GM18867 (cell line): ENCODE measurements around the gene KCNK10.
"Not testable (repeated sequence)": the region's sequence is repeated elsewhere in the genome, so short reads cannot be mapped to it uniquely, and the experiment has no call there.

ENCODE experiments used
- ATAC-seq: cut with Tn5 transposase; IDR thresholded peaks from one replicate; pipeline ENCODE4 v1.9.1; 2021; ENCODE audit warnings: mild to moderate bottlenecking, moderate library complexity; ENCODE audit not compliant: unreplicated experiment

The KCNK10 gene

DNA sequence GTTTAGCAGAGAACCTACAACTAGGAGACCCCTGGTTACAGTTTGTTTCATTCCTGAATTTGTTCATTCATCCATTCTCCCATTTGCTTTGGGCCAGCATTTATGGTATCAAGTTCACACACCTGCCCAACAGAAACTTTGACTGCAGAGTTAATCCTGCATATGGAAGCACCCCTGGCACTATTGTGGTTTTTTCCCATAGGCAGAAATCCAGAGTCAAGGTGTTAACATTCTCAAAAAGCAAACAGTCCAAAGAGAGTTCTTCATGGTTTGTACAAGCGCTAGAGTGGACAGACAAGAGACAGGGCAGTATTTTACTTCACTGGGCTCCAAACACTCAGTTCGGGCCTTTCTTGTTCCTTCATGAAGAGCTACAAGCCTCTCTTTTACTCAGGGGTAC lies 51.9 kb downstream of the KCNK10 start:
- ATAC-seq, result no peak

DNA sequence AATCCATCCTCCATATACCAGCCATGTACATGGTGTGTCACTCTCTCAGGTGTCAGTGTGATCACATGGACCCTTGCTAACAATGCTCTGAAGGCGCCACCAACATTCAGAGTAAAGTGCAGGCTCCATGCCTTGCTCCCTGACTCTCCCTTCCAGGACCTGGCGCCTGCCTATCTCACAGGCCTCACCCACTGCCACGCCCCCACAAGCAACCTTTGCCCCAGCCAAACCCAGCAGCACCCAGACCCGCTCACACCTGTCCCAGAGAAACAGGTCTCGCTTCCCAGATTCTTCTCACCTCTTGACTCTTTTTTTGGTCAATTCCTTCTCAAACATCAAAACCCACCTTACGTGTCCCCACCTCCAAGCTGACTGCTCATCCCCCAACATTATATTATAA lies 52.3 kb downstream of the KCNK10 start:
- no peak for ATAC-seq

DNA sequence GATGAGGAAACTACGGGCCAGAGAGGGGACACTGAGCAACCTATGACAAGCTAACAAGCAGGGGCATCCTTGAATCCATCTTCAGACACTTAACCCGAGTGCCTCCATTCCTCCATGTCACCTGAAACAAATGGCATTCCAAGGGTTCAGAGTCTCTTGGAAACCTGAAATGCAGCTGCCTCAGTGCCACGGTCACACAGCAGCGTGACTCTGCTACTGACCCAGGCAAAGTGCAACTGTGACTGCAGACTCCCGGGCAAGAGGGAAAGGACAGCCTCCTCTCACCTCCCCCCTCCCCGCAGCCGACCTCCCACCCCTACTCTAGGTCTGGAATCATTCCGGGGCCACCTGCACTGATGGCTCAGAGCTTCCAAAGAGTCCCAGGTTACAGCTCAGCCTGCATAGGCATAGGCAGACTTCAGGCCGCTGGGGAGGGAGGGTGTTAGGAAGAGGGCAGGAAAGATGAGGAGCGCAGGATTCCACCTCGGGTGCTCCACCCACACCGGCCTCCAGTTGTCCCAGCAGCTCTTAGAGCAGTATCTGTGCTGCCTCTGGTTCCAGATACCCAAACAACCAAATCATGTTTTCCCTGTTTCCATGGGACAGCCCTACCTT lies 53.2 kb downstream of the KCNK10 start:
- ATAC-seq, result no peak

DNA sequence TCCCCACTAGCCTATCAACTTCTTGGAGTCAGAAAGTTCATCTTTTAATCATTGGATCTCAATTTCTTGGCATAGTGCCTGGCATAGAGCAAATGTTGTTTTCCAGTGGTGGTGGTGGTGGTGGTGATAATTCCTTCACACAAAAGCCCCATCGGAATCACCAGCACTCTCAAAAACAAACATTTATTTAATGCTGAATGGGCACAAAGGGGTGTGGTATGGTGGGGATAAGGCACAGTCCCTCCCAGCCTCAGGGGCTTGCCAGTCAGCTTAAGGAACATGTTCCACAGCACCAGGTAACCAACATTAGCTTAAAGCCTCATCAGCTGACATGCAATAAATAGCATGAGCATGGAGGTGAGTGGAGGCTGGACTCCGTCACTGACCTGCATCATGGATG lies 56.6 kb downstream of the KCNK10 start:
- no peak for ATAC-seq

DNA sequence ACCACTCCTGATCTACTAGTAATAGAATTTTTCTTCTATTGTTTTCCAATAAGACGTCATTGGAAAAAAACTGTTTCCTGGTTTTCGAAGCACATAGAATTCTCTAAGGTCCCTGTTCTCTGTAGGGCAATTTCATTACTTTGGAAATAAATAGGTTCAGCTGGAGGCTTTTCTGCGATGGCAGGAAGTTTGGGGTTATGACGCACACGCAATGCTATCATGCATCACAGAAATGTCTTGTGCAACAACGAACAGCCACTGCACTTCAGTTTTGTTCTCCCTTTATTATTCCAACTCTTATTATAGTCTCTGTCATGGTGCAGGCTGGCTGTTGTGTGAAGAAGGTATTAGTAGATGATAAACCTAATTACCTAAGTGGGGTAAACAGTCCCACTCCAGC lies 59.0 kb downstream of the KCNK10 start:
- ATAC-seq, result no peak

DNA sequence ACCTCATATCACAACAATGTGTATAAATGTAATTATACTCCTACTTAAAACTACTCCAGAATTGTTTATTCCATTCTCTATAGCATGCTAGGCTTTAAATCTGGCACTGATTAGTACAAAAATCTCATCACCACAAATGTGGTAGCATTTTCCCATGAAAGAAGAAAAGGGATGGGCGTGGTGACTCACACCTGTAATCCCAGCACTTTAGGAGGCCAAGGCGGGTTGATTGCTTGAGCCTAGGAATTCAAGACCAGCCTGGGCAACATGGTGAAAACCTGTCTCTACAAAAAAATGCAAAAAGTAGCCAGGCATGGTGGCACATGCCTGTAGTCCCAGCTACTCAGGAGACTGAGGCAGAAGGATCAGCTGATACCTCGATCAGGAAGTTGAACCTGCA lies 61.8 kb downstream of the KCNK10 start:
- not testable (repeated sequence) for ATAC-seq

DNA sequence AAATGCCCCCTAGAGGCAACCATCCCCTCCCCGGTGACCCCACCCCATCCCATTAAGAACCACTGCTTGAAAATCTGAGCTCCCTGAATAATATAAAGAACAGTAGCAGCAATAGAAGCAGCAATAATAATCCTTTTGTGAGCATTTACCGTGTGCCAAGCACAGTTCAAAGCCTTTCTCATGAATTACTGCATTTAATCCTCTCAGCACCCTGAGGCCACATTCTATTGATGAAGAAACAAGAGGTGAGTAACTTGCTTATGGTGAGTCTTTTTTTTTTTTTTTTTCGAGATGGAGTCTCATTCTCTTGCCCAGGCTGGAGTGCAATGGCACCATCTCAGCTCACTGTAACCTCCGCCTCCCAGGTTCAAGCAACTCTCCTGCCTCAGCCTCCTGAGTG lies 65.0 kb downstream of the KCNK10 start:
- no peak for ATAC-seq

DNA sequence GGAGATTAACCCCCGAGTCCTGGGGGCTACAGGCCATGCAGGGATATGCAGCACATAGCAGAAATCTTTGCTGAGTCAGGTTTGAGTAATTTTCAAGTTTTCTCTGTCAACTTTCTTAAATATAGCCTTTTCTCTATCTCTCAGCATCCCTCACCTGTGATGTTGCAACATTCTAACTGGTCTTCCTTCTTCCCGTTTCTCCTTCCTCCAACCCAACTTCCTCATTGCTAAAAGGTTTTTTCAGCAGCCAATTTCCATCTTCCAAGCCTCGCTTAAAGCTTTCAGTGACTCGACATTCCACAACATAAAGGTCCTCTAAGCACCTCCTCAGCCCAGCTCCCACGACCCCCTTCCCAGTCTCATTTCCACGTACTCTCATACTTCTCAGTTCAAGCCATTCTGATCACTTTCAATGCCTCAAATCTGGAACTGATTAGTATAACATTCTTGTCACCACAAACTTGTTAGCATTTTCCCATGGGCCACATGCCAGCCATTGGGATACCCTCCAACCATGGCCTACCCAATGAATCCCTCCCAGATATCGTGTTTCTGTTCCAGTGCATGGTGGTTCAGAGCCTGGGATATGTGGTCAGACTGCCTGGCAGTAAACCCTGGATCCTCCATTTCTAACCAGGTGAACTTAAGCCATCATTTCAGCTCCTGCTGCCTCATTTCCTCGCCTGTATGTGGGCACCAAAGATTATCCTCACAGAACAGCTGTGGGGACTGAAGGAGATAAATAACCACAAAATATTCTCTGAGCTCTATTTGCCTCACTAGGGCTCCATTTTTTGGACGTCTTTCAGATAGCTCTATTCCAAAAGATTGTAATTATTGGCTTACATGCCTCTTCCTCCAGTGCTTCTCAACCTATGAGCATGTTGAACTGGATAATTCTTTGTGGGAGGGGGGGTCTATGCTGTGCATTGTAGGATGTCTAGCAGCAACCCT lies 65.8 kb downstream of the KCNK10 start:
- no peak for ATAC-seq

DNA sequence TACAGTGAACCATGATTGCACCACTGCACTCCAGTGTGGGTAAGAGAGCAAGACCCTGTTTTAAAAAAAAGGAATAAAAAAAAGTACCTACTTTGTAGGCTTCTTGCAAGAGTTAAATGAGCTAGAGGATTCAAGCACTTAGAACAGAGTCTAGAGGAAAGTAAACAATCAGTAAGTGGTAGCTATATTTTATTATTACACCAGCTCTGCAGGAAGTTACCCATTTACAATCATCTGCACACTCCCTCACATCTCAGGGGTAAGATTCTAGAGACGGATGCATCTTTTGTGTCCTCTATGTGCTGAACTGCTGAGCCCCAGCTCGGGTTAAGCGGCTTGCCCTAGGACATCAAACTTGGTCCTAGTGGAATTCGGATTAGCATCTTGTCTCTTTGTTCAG lies 67.3 kb downstream of the KCNK10 start:
- ATAC-seq, result no peak

DNA sequence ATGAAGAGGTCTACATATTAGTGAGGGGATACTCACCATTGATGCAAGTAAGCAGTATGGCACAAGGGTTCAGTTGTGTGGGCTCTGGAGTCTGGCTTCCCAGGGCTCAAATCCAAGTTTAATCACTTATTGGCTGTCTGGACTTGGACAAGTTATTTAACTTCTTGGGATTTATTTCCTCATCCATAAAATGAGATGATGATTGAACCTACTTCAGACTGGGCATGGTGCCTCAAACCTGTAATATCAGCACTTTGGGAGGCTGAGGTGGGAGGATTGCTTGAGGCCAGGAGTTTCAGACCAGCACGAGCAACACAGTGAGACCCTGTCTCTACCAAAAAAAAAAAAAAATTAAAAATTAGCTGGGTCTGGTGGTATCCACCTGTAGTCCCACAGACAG lies 67.9 kb downstream of the KCNK10 start:
- ATAC-seq, result no peak

DNA sequence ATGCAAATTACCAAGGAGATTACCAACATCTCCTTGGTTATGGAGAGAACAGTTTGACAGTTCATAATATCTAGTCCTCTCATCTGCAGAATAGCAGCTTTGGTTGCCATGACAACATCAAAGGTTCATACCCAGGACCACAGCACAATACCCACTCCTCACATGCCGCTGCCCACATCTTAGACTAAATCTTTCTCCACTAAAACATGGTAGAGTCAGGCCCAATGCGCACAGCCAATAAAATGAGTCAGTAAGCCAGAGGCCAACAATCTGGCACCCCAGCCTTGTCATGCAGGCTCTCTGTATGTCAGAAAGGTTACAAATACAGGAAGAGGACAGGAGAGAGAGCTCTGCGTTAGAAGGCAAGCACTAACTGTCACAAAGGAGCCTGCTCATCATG lies 70.6 kb downstream of the KCNK10 start:
- ATAC-seq, result no peak

DNA sequence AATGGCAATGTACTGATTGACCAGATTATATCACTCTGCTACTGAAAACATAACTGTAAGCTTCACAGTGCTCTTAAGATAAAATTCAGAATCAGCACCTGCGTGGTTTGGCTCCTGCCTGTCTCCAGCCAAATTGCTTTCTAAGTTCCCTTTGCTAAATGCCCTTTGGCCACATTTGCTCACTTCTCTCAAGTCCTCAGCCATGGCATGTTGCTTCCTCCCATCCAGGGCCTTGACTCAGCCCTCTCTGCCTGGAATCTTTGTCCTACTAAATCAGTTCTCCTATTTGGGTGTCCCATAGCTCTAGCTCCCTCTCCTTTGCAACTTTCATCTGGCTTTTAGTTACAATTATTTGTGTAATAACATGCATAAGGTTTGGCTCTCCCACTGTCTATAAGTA lies 71.4 kb downstream of the KCNK10 start:
- no peak for ATAC-seq

DNA sequence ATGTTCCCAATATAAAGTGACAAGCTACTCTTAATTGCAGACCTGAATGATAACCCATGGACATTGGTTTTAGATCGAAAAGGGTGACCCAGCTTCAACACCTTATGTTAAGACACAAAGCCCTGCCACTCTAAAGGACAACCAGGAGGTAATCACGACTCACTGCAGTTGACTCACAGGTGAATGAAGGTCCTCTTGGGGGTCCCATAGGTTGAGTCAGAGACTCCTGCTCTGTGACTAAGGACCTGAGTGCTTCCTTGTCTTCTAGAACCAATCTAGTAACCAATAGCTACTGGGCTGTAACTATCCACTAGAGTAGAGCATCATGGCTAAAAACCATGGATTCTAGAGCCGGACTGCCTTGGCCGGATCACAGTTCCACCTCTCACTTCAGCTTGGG lies 73.8 kb downstream of the KCNK10 start:
- no peak for ATAC-seq

DNA sequence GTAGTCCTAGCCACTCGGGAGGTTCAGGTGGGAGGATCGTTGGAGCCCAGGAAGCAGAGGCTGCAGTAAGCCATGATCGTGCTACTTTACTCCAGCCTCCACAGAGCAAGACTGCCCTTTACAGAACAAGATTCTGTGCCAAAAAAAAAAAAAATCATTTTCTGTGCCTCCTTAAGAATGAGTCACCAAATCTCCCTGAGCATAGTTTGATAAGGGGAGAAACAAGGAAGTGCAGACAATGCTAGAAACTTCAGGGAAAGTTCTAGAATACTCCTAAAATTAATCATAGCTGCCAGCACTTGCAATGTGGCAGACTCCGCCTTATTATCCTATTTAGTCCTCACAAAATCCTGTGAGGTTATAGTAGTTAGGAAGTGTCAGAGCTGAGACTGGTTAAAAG lies 74.5 kb downstream of the KCNK10 start:
- no peak for ATAC-seq

DNA sequence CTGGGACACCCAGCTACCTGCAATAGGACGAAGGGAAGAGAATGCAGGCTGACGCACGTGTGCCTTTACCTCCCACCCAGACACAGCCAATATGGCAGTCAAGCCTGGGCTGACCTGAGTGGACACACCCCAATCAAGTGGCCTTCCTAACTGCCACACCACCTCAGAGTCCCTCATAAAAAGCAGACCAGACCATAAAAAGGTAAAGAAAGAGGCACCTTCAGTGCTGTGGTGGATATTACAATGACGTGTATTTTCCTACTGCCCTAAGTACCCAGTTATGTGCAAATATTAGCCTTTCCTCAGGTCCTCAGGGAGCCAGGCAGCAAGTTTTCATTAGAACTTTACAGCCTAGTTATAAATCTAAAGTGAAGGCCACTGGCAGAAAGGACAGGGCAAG lies 75.8 kb downstream of the KCNK10 start:
- no peak for ATAC-seq

DNA sequence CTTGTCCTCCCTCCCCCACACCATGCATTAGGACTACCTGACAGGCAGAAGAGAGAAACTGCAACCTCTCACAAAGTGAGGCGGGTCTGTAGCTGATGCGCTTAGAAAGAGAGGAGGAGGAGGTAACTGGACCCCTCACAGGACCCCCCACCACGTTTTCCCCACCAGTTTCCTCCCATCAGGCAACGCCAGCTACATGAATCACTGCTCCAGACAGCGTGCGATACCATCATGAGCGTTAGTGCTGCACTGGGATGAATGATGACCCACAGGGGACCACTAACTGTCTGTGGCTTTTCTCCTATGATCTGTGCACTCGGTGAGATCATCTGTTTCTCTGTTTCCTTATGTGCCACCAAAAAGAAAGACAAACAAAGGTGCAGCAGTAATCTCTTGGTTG lies 77.7 kb downstream of the KCNK10 start:
- no peak for ATAC-seq

DNA sequence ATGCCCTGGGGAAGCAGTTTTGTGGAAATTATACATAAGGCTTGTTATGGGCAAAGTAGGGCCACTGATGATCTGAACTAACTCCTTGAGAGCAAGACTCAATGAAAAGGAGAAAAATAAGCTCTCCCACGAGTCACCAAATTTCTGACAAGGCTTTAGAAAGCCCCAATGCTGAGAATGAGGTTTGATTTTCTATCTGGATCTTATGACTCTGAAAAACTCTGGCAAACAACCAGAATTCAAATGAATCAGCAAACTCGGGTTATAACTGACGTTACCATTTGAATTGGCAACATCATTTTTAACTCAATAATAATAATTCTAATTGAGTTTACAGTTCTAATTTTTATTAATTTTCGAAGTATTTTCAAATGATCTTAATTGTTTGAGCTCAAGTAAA lies 79.1 kb downstream of the KCNK10 start:
- no peak for ATAC-seq

DNA sequence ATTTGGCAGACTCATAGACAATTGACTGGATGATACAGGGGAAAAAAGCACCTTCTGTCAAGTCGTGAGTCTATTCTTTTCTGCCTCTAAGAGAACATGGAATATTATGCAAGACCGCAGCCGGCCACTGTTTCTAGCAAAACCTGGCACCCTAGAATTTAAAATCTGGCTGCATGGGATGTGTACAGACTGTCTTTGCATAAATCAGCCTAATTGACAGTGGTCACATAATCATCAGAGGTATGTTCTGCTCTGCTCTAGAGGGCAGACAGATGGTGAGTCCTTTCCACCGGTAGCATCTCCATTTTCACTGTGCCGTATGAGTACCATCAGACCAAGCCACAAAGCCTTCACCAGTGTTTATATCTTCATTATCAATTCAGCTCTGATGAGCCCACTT lies 80.6 kb downstream of the KCNK10 start:
- ATAC-seq, result no peak

DNA sequence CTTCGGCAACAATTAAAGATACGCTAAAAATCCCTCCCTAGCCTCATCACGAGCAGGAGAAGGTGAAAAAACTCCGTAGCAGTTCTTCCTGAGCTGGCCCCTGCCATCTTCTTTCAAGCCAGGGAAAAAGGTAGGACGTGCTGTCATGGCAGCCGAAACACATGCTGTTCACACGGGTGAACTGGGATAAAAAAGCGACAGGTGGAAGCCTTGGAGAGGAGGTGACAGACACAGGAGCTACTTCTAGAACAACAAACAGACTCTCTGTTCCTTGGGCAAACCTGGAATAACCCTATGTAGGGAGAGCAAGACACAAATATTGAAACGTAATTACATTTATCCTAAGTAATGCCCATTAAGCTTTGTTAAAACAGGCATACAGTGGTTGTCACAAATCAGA lies 81.3 kb downstream of the KCNK10 start:
- ATAC-seq, result no peak

DNA sequence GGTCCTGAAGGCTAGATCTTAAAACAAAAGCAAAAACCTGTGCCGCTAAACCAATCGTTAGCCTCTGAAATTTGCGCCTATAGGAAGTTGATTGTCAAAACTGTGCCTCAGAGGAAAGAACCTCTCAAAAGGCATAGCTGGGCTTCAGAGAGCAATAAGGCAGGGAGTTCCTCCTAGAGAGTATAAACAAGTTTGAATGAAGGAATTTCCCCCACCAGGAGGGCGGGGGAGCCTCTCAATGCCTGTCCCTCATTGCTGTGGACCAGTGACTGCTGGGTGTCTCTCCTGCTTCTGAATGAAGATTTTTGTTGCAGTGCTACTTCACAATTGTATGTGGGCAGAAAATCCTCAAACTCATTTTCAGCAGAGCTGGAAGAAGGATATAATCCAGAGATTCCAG lies 88.6 kb downstream of the KCNK10 start:
- no peak for ATAC-seq

DNA sequence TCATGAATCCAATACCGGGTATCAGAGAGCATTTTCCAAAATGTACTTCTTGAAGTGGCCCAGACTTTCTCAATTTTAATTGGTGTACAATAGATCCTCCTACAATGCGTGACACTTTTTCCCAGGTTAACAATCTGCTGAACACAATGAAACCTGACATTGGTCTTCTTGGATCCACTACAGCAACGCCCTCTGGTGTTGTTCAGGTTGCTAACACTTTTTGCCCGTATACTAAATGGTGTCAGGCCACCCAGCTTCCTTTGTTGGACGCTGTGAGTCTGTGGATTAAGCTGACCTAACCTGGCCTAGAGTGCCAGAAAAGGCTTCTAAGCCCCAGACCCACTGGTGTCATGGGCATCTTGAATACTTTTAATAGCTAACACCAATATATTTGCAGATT lies 89.2 kb downstream of the KCNK10 start:
- no peak for ATAC-seq

DNA sequence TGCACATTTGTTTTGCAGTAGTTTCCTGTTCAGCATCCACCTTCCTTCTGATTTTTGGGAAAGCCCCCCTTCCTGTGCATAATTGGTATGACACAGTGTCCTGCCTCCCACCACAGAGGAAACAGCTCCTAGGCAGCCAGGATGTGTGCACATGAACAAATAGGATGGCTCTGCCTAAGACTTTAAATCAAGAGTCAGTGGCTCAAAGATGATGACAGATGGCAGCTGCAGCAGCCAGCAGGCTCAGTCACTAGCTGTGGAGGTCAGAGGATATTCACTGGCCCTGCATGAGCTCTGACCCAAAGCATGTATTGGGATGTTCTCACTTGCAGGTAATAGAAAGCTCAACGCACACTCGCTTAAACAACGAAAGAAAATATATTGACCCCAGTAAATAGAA lies 90.3 kb downstream of the KCNK10 start:
- no peak for ATAC-seq

DNA sequence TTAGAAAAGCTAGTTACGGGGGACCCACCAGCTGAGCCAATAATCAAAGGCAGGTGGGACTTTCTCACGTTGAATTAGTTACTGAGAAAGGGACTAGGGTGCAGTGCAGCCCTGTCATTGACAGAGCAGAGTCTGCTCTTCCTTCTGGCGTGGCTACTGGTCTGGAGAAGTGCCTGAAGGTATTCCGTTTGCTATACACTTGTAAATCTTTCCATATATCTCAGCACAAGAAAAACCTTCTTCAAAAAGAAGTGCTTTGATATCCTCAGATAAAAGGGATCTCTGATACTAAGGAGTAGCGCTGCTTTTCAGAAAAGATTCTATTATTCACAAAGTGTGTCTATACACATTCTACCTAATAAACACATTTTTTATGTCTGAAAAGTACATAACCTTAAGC lies 91.5 kb downstream of the KCNK10 start:
- no peak for ATAC-seq
